KMS-11 (cell line): ENCODE results near the gene ABAT.
"Not testable (repeated sequence)": the region's sequence is repeated elsewhere in the genome, so short reads cannot be mapped to it uniquely, and the experiment has no call there.

Experiments used
- H2AFZ ChIP-seq: fragments of 200-600 bp; sonication (generic); 2 replicates; pipeline ENCODE4 v1.6.1; 2016; ENCODE audit warnings: antibody characterized with exemption, mixed run types, low read depth
- H3K27ac ChIP-seq: fragments of 200-600 bp; sonication (generic); 2 replicates; pipeline ENCODE4 v1.6.1; 2016; ENCODE audit warnings: mild to moderate bottlenecking, mixed run types
- H3K27me3 ChIP-seq: fragments of 200-600 bp; sonication (generic); 2 replicates; pipeline ENCODE4 v1.6.1; 2017; ENCODE audit warnings: mild to moderate bottlenecking, low read depth, mixed run types, moderate library complexity; ENCODE audit not compliant: insufficient read depth
- H3K36me3 ChIP-seq: fragments of 200-600 bp; sonication (generic); 2 replicates; pipeline ENCODE4 v1.6.1; 2017; ENCODE audit warnings: mild to moderate bottlenecking, mixed run types; ENCODE audit not compliant: insufficient read depth
- H3K4me1 ChIP-seq: fragments of 200-600 bp; sonication (generic); 2 replicates; pipeline ENCODE4 v1.6.1; 2016; ENCODE audit warnings: mild to moderate bottlenecking, low read depth, mixed run types; ENCODE audit not compliant: poor library complexity, severe bottlenecking
- H3K4me2 ChIP-seq: fragments of 200-600 bp; sonication (generic); 2 replicates; pipeline ENCODE4 v1.7.0; 2016; ENCODE audit warnings: mild to moderate bottlenecking, mixed run types
- H3K4me3 ChIP-seq: fragments of 200-600 bp; sonication (generic); IDR thresholded peaks from 2 replicates; pipeline ENCODE4 v1.6.1; 2017; ENCODE audit warnings: low read depth, low read length, mixed read lengths; ENCODE audit not compliant: insufficient read depth
- H3K79me2 ChIP-seq: fragments of 200-600 bp; sonication (generic); 2 replicates; pipeline ENCODE4 v1.6.1; 2016; ENCODE audit warnings: low read depth, mixed run types; ENCODE audit not compliant: insufficient read depth
- H3K9ac ChIP-seq: fragments of 200-600 bp; sonication (generic); 2 replicates; pipeline ENCODE4 v1.6.1; 2016; ENCODE audit warnings: mild to moderate bottlenecking, mixed run types
- H4K20me1 ChIP-seq: fragments of 200-600 bp; sonication (generic); 2 replicates; pipeline ENCODE4 v1.6.1; 2016; ENCODE audit warnings: mild to moderate bottlenecking, mixed run types; ENCODE audit not compliant: insufficient read depth
- CTCF ChIP-seq: fragments of 200-600 bp; sonication (generic); conservative IDR thresholded peaks from 2 replicates; pipeline ENCODE4 v1.6.1; 2017; ENCODE audit warnings: low read depth, mild to moderate bottlenecking, antibody characterized with exemption, low read length, moderate library complexity, mixed read lengths

ABAT gene

GRCh38 chr16:8798535-8799157, 124.2 kb downstream of the ABAT start:
- peaks cover 88% of the 10 kb centered on the region for H3K79me2 ChIP-seq
- H2AFZ ChIP-seq = no peak overlapping the region; the same call in 1 of the 2 replicates
- H3K4me1 ChIP-seq = peaks cover 29% of the 10 kb centered on the region

DNA sequence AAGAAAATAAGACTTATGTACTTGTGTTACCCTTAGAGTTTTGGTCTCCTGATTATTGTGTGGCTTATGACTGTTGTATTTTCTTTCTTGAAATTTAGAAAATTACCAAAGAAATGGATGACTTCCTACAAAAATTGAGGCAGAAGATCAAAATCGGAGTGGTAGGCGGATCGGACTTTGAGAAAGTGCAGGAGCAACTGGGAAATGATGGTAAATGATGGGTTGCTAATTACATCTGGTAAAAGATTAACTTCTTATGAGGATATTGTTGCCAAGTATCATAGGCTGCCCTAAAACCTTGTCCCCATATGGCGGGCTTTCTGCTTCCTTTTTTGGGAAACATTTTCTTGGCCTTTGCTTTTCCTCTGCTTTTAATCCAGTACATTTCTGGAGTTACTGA, 127.3 kb downstream of the ABAT start:
- TF ChIP-seq CTCF = no peak

More at GRCh38 chr16:8798535-8799157, 124.2 kb downstream of the ABAT start:
- Histone ChIP-seq H3K27ac (peak overlapping the region; percentile 58), H3K4me2 (peak overlapping the region; percentile 78), H3K36me3 (peaks cover 21% of the 10 kb centered on the region; the same call in 1 of the 2 replicates), H3K4me3 (no peak overlapping the region), H3K27me3 (no peaks in the 10 kb centered on the region), H4K20me1 (peaks cover 25% of the 10 kb centered on the region; the same call in 1 of the 2 replicates), H3K9ac (peak overlapping the region; percentile 88)
- TF ChIP-seq CTCF = no peak

GRCh38 chr16:8803733-8804132, 129.3 kb downstream of the ABAT start:
- peaks cover 87% of the 10 kb centered on the region for H3K79me2 ChIP-seq
- not testable (repeated sequence) for H3K4me3 ChIP-seq, H3K27me3 ChIP-seq, H2AFZ ChIP-seq, H3K27ac ChIP-seq, H3K4me2 ChIP-seq, H3K9ac ChIP-seq
- H4K20me1 ChIP-seq = peaks cover 33% of the 10 kb centered on the region; the same call in 1 of the 2 replicates
- peaks cover 38% of the 10 kb centered on the region; the same call in 1 of the 2 replicates for H3K36me3 ChIP-seq
- peaks cover 22% of the 10 kb centered on the region for H3K4me1 ChIP-seq

More for the DNA sequence above, 127.3 kb downstream of the ABAT start:
- Histone ChIP-seq H3K4me2 (no peak overlapping the region), H2AFZ (no peak overlapping the region), H3K4me3 (no peak overlapping the region), H3K27ac (no peak overlapping the region), H3K36me3 (peaks cover 25% of the 10 kb centered on the region; the same call in 1 of the 2 replicates), H3K79me2 (peaks cover 90% of the 10 kb centered on the region), H3K4me1 (peaks cover 23% of the 10 kb centered on the region), H4K20me1 (peaks cover 33% of the 10 kb centered on the region; the same call in 1 of the 2 replicates), H3K9ac (no peak overlapping the region), H3K27me3 (no peaks in the 10 kb centered on the region)

DNA sequence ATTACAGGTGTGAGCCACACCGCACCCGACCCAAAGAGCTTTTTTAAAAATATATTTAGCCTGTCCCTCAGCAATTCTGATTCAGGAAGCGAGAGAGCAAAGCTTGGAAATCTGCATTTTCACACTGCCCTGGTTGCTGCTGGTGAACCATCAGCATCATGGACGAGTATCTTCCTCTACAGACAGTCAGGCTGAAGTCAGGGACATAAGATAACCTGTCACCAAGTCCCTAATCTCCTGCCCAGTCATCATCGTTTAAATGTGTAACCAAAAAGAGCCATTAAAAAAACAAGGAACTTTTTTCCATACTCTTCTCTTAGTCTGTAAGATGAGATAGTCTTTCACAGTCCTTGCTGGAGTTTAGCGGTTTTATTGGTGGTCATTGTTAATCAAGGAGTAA, 129.9 kb downstream of the ABAT start:
- peaks cover 18% of the 10 kb centered on the region for H3K4me1 ChIP-seq
- no peak overlapping the region for H2AFZ ChIP-seq
- H4K20me1 ChIP-seq = peaks cover 32% of the 10 kb centered on the region; the same call in 1 of the 2 replicates
- no peak overlapping the region for H3K4me3 ChIP-seq
- no peak overlapping the region for H3K9ac ChIP-seq
- H3K36me3 ChIP-seq = peaks cover 40% of the 10 kb centered on the region; the same call in 1 of the 2 replicates
- H3K27me3 ChIP-seq = no peaks in the 10 kb centered on the region
- H3K79me2 ChIP-seq = peaks cover 87% of the 10 kb centered on the region
- H3K4me2 ChIP-seq = no peak overlapping the region
- no peak for TF ChIP-seq CTCF
- no peak overlapping the region for H3K27ac ChIP-seq
